Stimulated activated CD4-positive, alpha-beta T cell treated with anti-CD3 and anti-CD28 coated beads, Interleukin-12 subunit alpha, Interleukin-12 subunit beta, amount 100 ng/mL, for 24 hours (primary cell): Measurements from ENCODE around the gene RPS6KC1.
"Not testable (repeated sequence)": the region's sequence is repeated elsewhere in the genome, so short reads cannot be mapped to it uniquely, and the experiment has no call there.

ENCODE experiments used
- DNase-seq, 2 experiments: peaks; one replicate each; pipeline ENCODE4 v3.0.0-alpha.2; 2020; ENCODE audit warnings: low read depth in 2 of 2

Gene RPS6KC1

DNA sequence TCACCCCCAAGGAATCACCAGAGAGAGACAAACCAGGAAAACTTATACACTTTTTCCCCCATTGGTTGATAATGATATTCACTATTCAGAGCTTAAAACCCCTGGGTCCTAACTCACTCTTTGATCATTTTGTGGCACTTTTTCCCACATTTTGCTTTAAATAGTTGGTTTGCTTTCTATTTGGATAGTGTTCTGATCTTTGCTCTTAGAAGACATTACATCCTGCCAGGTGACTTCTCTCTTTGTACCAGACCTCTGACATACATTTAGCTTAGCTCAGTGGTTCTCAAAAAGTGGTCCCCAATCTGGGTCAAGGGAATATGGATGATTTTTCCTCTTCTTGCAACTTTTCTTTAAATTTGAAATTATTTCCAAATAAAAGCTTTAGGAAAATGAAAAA, 228.4 kb downstream of the RPS6KC1 start:
- DNase-seq, result no peak

DNA sequence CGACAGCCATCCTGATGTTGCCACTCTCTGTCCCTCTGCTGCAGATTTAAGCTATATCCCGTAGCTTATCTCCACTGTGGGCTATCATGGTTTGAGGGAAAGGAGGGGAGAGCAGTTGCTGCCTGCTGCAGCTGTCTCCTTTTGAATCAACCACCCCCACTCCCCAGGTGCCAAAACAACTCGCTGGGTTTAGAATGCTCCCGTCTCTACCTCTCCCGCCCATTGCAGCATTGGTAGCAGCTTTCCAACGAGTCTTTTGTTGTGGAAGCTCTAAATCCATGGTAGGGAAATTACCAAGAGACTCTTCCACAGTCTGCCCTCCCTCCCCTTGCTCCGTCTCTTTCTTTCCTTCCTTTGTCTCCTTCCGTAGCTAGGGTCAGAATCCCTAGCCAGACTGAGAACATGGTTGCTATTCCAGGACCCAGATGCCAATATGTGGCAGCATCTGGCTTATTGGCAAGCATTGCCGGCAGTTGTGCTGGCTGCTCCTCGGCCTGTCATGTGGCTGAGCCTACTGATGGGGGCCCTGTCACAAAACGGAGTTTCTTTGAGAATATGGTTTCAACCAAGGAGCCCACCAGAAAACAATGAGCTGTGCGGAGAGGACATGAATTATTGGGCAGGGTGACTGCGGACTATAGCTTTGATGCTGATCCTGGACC, 230.7 kb downstream of the RPS6KC1 start:
- no peak for DNase-seq

DNA sequence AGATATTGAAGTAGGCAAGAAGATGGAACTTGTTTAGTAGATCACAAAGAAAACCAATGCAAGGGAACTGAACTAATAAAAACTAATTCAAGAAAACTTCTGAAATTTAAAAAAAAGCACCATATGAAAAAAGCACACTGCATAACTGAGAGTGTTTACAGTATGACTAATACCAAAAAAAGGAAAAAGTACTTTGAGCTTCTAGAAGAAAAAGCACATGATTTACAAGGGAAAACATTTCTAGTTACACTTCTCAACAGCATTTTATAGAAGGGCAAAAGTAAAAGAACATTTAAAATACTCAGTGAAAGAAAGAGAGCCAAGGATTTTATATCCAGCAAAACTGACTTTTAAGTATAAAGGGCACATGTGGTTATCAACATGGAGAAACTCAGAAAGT, 233.6 kb downstream of the RPS6KC1 start:
- no peak for DNase-seq

DNA sequence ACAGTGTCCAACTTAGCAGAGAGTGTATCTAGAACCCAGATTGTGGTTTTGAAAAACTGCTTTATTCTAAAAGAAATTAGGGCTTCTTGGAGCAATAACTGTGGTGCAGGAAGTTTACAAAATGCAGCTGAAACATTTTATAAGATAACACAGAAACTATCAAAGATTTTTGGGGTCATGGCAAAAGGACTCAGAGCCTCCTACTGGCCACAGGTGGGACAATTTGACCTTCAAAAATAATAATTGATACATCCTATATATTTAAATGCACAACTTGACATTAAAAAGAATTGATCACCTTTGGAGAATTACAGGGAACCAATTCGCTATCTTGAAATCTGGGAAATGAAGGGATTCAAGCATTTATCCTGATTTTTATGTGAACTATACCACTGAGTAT, 235.2 kb downstream of the RPS6KC1 start:
- DNase-seq, result no peak

DNA sequence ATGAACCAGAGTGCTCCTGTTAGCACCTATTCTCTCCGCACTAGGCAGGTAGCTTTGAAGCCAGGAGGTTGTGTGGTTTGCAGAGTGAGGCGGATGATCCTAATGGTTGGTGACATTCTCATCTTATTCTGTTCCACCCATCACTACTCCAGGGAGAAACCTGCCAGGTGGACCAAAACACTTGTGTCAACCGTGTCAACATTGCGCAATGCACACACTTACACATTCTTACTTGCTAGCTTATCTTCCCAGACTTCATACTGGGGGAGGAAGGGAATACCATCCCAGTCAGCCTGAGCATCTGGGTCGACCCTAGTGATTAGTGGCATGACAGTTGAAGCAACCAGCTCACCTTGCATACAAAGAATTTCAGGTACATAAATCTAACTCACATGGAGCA, 236.9 kb downstream of the RPS6KC1 start:
- no peak for DNase-seq

DNA sequence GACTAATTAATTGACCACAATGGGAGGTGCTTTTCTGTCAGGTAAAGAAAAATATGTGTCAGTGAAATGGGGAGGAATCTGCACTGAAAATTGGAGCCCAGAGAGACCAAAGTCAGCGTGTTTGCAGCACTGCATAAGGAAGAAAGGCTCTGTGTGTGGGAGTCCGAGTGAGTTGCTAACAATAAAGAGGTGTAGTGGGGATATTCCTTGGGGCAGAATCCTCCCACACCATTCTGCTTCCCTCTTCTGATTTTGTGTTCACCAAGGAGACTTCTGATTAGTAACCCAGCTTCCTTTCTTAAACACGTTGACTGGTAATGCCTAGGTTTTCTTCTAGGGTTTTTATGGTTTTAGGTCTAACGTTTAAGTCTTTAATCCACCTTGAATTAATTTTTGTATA, 240.5 kb downstream of the RPS6KC1 start:
- DNase-seq, result no peak

DNA sequence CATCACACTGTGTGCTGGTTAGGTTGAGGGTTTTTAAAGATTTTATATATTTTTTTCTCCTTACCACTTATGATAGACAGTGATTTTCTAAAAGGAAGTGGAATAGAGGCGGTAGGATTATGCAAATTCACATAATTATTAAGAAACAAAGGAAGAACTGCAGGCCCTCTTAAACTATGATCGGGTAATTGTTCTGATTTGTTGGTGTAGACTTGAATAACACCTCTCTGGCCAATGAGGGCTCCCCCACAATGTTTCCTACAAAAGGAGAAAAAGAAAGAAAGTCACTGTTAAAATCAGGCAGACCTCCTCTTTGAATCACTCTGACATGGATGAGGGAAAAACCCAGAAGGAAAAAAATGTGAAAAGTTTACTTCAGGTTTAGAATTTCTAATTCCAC, 241.6 kb downstream of the RPS6KC1 start:
- DNase-seq, result no peak

DNA sequence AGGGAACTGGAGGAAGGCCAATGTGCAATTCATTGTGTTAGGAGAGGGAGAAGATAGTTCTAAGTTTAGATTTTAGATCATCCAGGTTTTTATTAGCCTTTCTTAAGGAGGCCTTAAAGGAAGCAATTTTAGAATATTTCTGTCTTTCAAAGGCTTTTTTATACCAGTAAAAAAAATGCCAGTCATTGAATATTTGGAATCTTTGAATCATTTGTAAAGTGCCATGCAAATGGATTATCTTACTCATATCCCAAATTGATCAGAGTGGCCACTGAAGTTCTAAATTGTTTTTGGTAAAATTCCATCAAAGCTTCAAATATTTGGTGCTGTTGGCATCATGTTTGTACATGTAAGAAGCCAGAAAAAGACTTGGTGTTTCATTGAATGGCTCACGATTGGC, 244.8 kb downstream of the RPS6KC1 start:
- DNase-seq, result no peak

DNA sequence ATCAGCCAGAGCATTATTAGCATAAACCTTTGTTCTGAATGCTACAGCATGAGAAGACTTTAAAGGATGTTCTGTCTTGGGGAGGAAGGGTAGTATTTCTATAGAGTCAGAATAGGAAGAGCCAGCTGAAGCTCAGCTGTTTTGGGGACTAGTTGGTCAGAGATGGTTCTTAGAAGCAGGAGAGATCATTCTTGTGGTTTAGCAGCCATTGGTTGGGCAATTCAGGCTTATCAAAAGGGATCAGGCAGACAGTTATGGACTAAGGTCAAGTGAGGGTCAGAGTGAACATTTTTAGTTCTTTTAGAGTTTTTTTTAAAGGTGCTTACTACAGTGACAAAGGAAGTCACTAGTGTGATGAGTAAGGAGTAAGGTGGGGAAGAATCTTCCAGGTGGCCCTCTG, 245.5 kb downstream of the RPS6KC1 start:
- no peak for DNase-seq

DNA sequence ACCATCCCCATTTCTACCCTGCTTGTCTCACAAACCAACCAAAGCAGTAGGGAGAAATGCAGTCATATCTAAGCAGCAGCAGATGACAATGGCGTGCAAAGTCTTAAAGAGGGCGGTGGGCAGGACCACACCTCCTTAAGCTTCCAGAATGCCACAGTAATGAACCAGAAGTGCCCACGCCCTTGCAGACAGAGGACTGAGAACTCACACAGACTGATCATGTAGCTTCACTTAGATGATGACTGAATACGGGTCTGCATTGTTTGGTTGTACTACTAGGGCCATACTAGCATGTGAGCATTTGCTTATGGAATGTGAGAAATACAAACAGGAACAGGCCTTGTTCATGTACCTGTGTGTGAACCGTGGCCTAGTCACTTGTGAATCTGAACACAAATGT, 246.0 kb downstream of the RPS6KC1 start:
- no peak for DNase-seq

DNA sequence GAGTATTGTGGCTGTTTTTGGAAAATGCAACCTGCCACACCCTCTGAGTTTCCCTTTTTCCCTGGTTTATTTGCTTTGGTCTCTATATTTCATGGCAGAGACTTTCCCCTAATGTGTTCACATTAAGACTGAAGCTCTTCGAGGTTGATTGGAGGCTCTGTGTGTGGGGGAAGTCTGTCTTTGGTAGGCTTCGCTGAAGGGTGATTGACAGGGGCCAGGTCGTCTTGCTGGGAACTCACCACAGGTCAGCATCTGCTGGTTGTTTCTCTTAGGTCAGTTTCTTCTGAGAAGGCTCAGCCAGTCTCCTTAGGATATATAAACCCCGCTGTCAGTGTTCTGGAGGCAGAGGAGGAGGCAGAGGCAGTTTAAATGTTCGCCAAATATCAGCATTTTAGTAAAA, 249.4 kb downstream of the RPS6KC1 start:
- DNase-seq, result no peak

DNA sequence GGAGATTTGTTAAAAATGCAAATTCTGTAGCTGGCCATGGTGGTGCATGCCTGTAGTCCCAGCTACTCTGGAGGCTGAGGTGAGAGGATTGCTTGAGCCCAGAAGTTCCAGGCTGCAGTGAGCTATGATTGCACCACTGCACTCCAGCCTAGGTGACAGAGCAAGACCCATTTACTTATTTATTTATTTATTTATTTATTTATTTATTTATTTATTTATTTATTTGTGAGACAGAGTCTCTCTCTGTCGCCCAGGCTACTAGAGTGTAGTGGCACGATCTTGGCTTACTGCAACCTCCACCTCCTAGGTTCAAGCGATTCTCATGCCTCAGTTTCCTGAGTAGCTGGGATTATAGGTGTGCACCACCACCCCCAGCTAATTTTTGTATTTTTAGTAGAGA, 250.5 kb downstream of the RPS6KC1 start:
- DNase-seq, result not testable (repeated sequence)

DNA sequence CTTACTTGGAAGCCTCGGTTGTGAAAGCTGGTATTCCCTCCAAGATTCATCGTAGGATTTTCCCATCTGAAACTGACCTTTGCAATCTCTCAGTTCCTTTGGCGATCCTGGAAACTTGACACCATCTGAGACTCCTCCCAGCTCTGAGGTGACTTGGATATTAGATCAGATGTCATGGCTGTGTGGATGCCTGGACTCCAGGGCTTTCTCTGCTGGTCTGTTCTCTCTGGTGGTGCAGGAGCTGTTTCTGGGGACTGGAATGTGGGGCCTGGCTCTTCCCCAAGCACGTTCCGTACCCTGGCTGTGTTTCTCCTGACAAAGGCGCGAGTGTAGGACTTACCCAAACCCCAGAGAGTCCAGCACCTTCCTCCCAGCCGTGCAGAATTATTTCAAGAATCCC, 252.2 kb downstream of the RPS6KC1 start:
- DNase-seq, result no peak

DNA sequence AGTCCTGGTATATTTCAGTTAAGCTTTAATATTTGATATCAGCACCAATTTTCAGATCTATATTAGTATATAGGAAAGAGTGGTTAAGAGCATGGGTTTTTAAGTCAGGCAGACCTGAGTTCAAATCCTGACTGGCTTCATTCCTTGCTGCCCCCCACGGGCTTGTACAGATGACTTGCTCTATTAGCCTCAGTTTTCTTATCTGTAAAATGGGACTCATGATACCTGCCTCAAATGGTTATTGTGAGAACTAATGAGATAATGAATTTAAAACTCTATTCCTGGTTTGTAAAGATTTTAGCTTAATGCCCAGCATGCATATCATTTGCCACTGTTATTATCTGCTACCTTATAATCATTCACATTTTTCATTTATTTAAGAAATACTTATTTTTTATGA, 264.5 kb downstream of the RPS6KC1 start:
- no peak for DNase-seq

DNA sequence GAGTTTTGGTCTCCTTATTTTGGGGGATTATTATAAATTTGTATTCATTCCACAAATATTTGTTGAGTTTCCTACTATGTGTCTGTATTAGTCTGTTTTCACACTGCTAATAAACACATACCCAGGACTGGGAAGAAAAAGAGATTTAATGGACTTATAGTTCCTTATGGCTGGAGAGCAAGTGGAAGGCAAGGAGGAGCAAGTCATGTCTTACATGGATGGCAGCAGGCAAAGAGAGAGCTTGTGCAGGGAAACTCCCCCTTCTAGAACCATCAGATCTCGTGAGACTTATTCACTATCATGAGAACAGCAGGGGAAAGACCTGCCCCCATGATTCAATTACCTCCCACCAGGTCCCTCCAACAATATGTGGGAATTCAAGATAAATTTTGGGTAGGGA, 267.4 kb downstream of the RPS6KC1 start:
- DNase-seq, result not testable (repeated sequence)

DNA sequence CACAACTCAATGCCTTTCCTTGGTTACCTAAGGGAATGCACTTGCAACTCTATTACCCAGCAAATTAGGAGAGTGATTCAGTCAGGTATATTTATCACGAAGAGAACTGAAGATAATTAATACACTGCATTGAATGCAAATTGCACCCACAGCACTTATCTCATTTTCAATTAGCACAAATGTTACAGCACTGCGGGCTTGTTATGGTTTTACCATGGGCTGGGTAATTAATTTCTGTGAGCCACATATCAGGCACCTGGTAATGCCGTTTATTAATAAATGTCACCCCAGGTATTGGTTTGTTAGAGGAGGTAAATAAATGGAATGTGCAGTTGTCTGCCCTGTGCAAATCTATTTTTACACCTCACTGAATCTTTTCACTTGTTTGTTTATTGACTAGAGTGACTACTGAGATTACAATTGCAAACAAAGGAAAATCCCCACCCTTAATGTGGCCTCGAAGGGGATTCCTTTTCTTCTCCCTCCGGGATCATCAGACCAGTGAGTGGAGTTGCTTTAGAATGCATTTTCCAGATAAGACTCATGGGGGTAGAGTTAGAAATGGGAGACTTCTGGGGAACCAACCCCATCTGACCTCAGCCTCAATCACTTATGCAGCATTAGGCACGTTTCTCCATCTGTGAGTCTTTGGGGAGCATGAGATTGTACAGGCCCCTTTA, 269.3 kb downstream of the RPS6KC1 start:
- no peak for DNase-seq
